Activated CD4-positive, alpha-beta T cell treated with anti-CD3 and anti-CD28 coated beads for 36 hours (primary cell): Measurements from ENCODE around the gene PILRB. TPM values are rescaled to one million over a fixed set of nuclear protein-coding genes. Genes with fewer than 3 reads are reported as not detected.

Experiments
- ATAC-seq: fragments of 200-7000 bp; cut with Tn5 transposase; one replicate; pipeline ENCODE4 v1.10.0; 2021; ENCODE audit warnings: mild to moderate bottlenecking, moderate library complexity
- CTCF ChIA-PET: fragments of 350-600 bp; sonication (Branson Sonifier 250); formaldehyde crosslinking; loops from one replicate; lab custom pipeline; 2021; ENCODE audit warnings: antibody characterized with exemption; lab: Charles Lee
- POLR2A ChIA-PET: fragments of 350-600 bp; sonication (Branson Sonifier 250); formaldehyde crosslinking; loops from one replicate; lab custom pipeline; 2021; ENCODE audit warnings: antibody characterized with exemption, inconsistent platforms; lab: Charles Lee
- DNase-seq: peaks from one replicate; pipeline ENCODE4 v3.0.0-alpha.2; 2020
- H3K27ac Mint-ChIP-seq: one replicate; pipeline ENCODE4 v1.8.0; 2021; ENCODE audit warnings: mixed read lengths
- H3K27me3 Mint-ChIP-seq: one replicate; pipeline ENCODE4 v1.8.0; 2021; ENCODE audit warnings: mixed read lengths
- H3K36me3 Mint-ChIP-seq: one replicate; pipeline ENCODE4 v1.8.0; 2021; ENCODE audit warnings: low read depth, mixed read lengths
- H3K4me1 Mint-ChIP-seq: one replicate; pipeline ENCODE4 v1.8.0; 2021; ENCODE audit warnings: mixed read lengths
- H3K4me3 Mint-ChIP-seq: one replicate; pipeline ENCODE4 v1.8.0; 2021; ENCODE audit warnings: mild to moderate bottlenecking, moderate library complexity, mixed read lengths
- H3K9me3 Mint-ChIP-seq: one replicate; pipeline ENCODE4 v1.8.0; 2021; ENCODE audit warnings: low read depth, mixed read lengths
- intact Hi-C, 2 experiments: fragments of 100-400 bp; cut with DNase I in 1 of 2; cut with micrococcal nuclease in 1 of 2; formaldehyde crosslinking; loops; one replicate each; pipeline versions ENCODE4 v1.14.2 to v1.15.1; 2022 to 2024; cut with DNase I, micrococcal nuclease
- total RNA-seq, 2 experiments: library from RNA; stranded (reverse); gene quantifications; one replicate each; pipeline ENCODE4 v1.2.3, GENCODE V29; 2021

PILRB gene
- total RNA-seq, 2 experiments from 2014 or later: 30.5 to 37.5 TPM

GRCh38 chr7:100407285-100408180, 49.6 kb downstream of the PILRB start:
- intact Hi-C loops: loop anchor here (1.0 to 2.0 kb wide), 4 partner anchors 37 to 275 kb away; no protein-coding TSS in a partner anchor
- ChIA-PET CTCF (interaction anchor here (0.5 to 2.8 kb wide), 28 partner anchors 11 to 494 kb away, joined by 3 to 19 read pairs (median 5); partner anchors contain the start of gene MBLAC1), POLR2A (interaction anchor here (0.6 to 1.7 kb wide), 3 partner anchors 46 to 310 kb away, joined by 4 to 5 read pairs (median 4); no protein-coding TSS in a partner anchor)
- no peak overlapping the region for H3K27ac Mint-ChIP-seq
- no peaks in the 10 kb centered on the region for H3K36me3 Mint-ChIP-seq
- no peak overlapping the region for H3K4me3 Mint-ChIP-seq
- ATAC-seq (peak; percentile 94), DNase-seq (peak; percentile 55)
- H3K27me3 Mint-ChIP-seq: no peaks in the 10 kb centered on the region
- no peaks in the 10 kb centered on the region for H3K9me3 Mint-ChIP-seq
- H3K4me1 Mint-ChIP-seq: peaks cover 2% of the 10 kb centered on the region

- intact Hi-C loops: no loop called here
- no peaks in the 10 kb centered on the region for H3K36me3 Mint-ChIP-seq
- H3K4me1 Mint-ChIP-seq: peaks cover 2% of the 10 kb centered on the region
- ChIA-PET POLR2A (no interaction called here), CTCF (interaction anchor here (1.1 to 1.4 kb wide), 2 partner anchors 9 to 15 kb away, joined by 3 read pairs; no protein-coding TSS in a partner anchor)
- no peak for ATAC-seq
- DNase-seq: no peak
- no peak overlapping the region for H3K4me3 Mint-ChIP-seq
- H3K27me3 Mint-ChIP-seq: no peaks in the 10 kb centered on the region
- H3K9me3 Mint-ChIP-seq: no peaks in the 10 kb centered on the region
- no peak overlapping the region for H3K27ac Mint-ChIP-seq
These were observed 53.2 kb downstream of the PILRB start for GRCh38 chr7:100411101-100411500.

GRCh38 chr7:100413346-100413745, 55.4 kb downstream of the PILRB start:
- intact Hi-C loops: no loop called here
- Mint-ChIP-seq H3K36me3 (no peaks in the 10 kb centered on the region), H3K9me3 (no peaks in the 10 kb centered on the region), H3K4me3 (no peak overlapping the region), H3K4me1 (no peaks in the 10 kb centered on the region), H3K27ac (no peak overlapping the region), H3K27me3 (no peaks in the 10 kb centered on the region)
- DNase-seq (no peak), ATAC-seq (no peak)
- CTCF ChIA-PET: no interaction called here
- POLR2A ChIA-PET: no interaction called here

GRCh38 chr7:100413889-100414288, 56.0 kb downstream of the PILRB start:
- ATAC-seq: no peak

DNA sequence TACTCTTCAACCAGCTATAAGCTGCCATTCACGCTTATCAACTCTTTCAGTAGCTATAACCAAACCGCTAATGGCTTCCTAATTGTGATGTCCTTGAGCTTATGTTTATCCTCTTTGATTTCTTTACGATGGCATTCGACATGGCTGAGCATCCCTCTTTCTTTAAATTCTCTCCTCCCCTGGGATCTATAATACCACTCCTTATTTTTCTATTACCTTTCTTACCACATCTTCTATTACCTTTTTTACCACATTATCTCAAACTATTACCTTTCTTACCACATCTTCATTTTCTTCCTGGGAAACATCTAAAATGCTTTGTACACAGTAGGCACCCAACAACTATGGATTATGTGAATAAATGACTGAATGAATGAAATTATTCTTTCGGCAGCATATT, 57.5 kb downstream of the PILRB start:
- ChIA-PET CTCF (interaction anchor here (0.7 to 1.0 kb wide), 2 partner anchors 180 to 283 kb away, joined by 3 read pairs; no protein-coding TSS in a partner anchor), POLR2A (interaction anchor here (0.6 kb wide), 1 partner anchor 32 kb away, joined by 5 read pairs; no protein-coding TSS in a partner anchor)
- no peaks in the 10 kb centered on the region for H3K36me3 Mint-ChIP-seq
- no peak for DNase-seq
- no peak overlapping the region for H3K27ac Mint-ChIP-seq
- no peak overlapping the region for H3K4me3 Mint-ChIP-seq
- H3K9me3 Mint-ChIP-seq: no peaks in the 10 kb centered on the region
- H3K4me1 Mint-ChIP-seq: no peaks in the 10 kb centered on the region
- H3K27me3 Mint-ChIP-seq: no peaks in the 10 kb centered on the region
- intact Hi-C loops: no loop called here
- no peak for ATAC-seq

More at GRCh38 chr7:100413889-100414288, 56.0 kb downstream of the PILRB start:
- no peak for DNase-seq
- H3K9me3 Mint-ChIP-seq: no peaks in the 10 kb centered on the region
- H3K4me3 Mint-ChIP-seq: no peak overlapping the region
- H3K4me1 Mint-ChIP-seq: no peaks in the 10 kb centered on the region
- intact Hi-C loops: no loop called here
- no peak overlapping the region for H3K27ac Mint-ChIP-seq
- H3K36me3 Mint-ChIP-seq: no peaks in the 10 kb centered on the region
- H3K27me3 Mint-ChIP-seq: no peaks in the 10 kb centered on the region
- ChIA-PET POLR2A (no interaction called here), CTCF (no interaction called here)

Other genes starting within 250 kb of the PILRB start
- gene TAF6, start 238.8 kb upstream of the PILRB start, total RNA-seq: 10 to 100 TPM; 54.3 to 59.5 TPM
- gene CNPY4, start 238.5 kb upstream of the PILRB start, total RNA-seq: 10 to 100 TPM; 11.0 to 14.0 TPM
- 1 to 10 TPM; 1.6 to 2.2 TPM for gene MBLAC1, start 231.2 kb upstream of the PILRB start, total RNA-seq
- 100 to 1,000 TPM in 1 of 2 experiments, 10 to 100 TPM in 1; 69.6 to 120 TPM for gene LAMTOR4, start 209.2 kb upstream of the PILRB start, total RNA-seq
- 10 to 100 TPM; 15.0 to 17.6 TPM for gene TRAPPC14, start 199.4 kb upstream of the PILRB start, total RNA-seq
- 1 to 10 TPM; 4.6 to 7.2 TPM for gene GAL3ST4, start 189.5 kb upstream of the PILRB start, total RNA-seq
- 1 to 10 TPM; 5.3 to 6.1 TPM for gene GPC2, start 180.7 kb upstream of the PILRB start, total RNA-seq
- 10 to 100 TPM; 24.7 to 28.3 TPM for gene STAG3, start 180.2 kb upstream of the PILRB start, total RNA-seq
- 10 to 100 TPM; 26.9 to 27.7 TPM for gene PVRIG, start 138.2 kb upstream of the PILRB start, total RNA-seq
- not detected for gene SPDYE3, start 50.4 kb upstream of the PILRB start, total RNA-seq
- gene PILRA, start 15.4 kb downstream of the PILRB start, total RNA-seq: under 1 TPM; 0.80 to 0.90 TPM
- gene ZCWPW1, start 70.6 kb downstream of the PILRB start, total RNA-seq: 1 to 10 TPM; 3.0 to 3.4 TPM
- gene MEPCE, start 71.7 kb downstream of the PILRB start, total RNA-seq: 10 to 100 TPM; 44.4 to 45.9 TPM
- gene PPP1R35, start 78.4 kb downstream of the PILRB start, total RNA-seq: 10 to 100 TPM; 48.7 to 60.3 TPM
- gene SPACDR, start 106.1 kb downstream of the PILRB start, total RNA-seq: 1 to 10 TPM; 3.5 to 4.2 TPM
- 10 to 100 TPM; 78.5 to 85.7 TPM for gene TSC22D4, start 121.1 kb downstream of the PILRB start, total RNA-seq
- under 1 TPM; 0.21 to 0.56 TPM for gene NYAP1, start 125.8 kb downstream of the PILRB start, total RNA-seq
- 10 to 100 TPM; 49.3 to 49.4 TPM for gene AGFG2, start 181.1 kb downstream of the PILRB start, total RNA-seq
- 10 to 100 TPM in 1 of 2 experiments, 1 to 10 TPM in 1; 9.9 to 13.1 TPM for gene SAP25, start 215.8 kb downstream of the PILRB start, total RNA-seq
- gene LRCH4, start 228.0 kb downstream of the PILRB start, total RNA-seq: 10 to 100 TPM; 70.3 to 71.7 TPM
- 1 to 10 TPM; 1.4 to 2.1 TPM for gene FBXO24, start 228.2 kb downstream of the PILRB start, total RNA-seq
- 1 to 10 TPM; 7.6 to 8.9 TPM for gene PCOLCE, start 244.2 kb downstream of the PILRB start, total RNA-seq